AG04450 (cell line): ENCODE results near the gene BNC2. TPM values are rescaled to one million over a fixed set of nuclear protein-coding genes. Genes with fewer than 3 reads are reported as not detected.

Experiments
- CTCF ChIA-PET: fragments of 300-600, 350-600 bp; formaldehyde crosslinking; extraction: SDS; loops from one replicate; lab custom pipeline; 2022; ENCODE audit warnings: antibody characterized with exemption, inconsistent platforms; lab: Charles Lee
- POLR2A ChIA-PET: fragments of 350-600 bp; formaldehyde crosslinking; extraction: SDS; loops from one replicate; lab custom pipeline; 2021; ENCODE audit warnings: antibody characterized with exemption, inconsistent platforms; lab: Yijun Ruan, JAX
- DNase-seq: peaks from one replicate; pipeline ENCODE4 v3.0.0-alpha.2; 2011; ENCODE audit warnings: low read depth, low spot score
- H3K27ac ChIP-seq: one replicate; pipeline ENCODE4 v1.5.1; 2012; ENCODE audit warnings: low read depth, low read length, control low read depth
- H3K27me3 ChIP-seq: one replicate; pipeline ENCODE4 v1.6.0; 2012; ENCODE audit warnings: low read length; ENCODE audit not compliant: control insufficient read depth, insufficient read depth
- H3K4me3 ChIP-seq: 2 replicates; pipeline ENCODE4 v1.5.1; 2011; ENCODE audit warnings: mild to moderate bottlenecking, low read depth, low read length, control low read depth
- H3K9me3 ChIP-seq: 2 replicates; pipeline ENCODE4 v1.5.1; 2012; ENCODE audit warnings: low read length; ENCODE audit not compliant: control insufficient read depth, insufficient read depth
- polyA plus RNA-seq: library from polyadenylated mRNA; depleted of rRNA; stranded (reverse); fragments of >200 nt; gene quantifications from 2 replicates; pipeline ENCODE4 v1.2.3, GENCODE V29; 2011
- TF ChIP-seq, protein P1 (sequence below): IDR thresholded peaks from 2 replicates; pipeline ENCODE4 v1.5.1; 2011; ENCODE audit warnings: low read depth, low read length, control low read depth, inconsistent platforms

The BNC2 gene
- polyA plus RNA-seq, 1 experiment: 49.0 TPM

- TF ChIP-seq, protein P1, sequence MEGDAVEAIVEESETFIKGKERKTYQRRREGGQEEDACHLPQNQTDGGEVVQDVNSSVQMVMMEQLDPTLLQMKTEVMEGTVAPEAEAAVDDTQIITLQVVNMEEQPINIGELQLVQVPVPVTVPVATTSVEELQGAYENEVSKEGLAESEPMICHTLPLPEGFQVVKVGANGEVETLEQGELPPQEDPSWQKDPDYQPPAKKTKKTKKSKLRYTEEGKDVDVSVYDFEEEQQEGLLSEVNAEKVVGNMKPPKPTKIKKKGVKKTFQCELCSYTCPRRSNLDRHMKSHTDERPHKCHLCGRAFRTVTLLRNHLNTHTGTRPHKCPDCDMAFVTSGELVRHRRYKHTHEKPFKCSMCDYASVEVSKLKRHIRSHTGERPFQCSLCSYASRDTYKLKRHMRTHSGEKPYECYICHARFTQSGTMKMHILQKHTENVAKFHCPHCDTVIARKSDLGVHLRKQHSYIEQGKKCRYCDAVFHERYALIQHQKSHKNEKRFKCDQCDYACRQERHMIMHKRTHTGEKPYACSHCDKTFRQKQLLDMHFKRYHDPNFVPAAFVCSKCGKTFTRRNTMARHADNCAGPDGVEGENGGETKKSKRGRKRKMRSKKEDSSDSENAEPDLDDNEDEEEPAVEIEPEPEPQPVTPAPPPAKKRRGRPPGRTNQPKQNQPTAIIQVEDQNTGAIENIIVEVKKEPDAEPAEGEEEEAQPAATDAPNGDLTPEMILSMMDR: no peak
- no peak overlapping the region for H3K4me3 ChIP-seq
- ChIA-PET POLR2A (no interaction called here), CTCF (no interaction called here)
- H3K27me3 ChIP-seq: no peaks in the 10 kb centered on the region
- H3K9me3 ChIP-seq: no peaks in the 10 kb centered on the region
- no peak overlapping the region for H3K27ac ChIP-seq
- no peak for DNase-seq
These were observed 334.9 kb downstream of the BNC2 start for GRCh38 chr9:16535555-16535954.

DNA sequence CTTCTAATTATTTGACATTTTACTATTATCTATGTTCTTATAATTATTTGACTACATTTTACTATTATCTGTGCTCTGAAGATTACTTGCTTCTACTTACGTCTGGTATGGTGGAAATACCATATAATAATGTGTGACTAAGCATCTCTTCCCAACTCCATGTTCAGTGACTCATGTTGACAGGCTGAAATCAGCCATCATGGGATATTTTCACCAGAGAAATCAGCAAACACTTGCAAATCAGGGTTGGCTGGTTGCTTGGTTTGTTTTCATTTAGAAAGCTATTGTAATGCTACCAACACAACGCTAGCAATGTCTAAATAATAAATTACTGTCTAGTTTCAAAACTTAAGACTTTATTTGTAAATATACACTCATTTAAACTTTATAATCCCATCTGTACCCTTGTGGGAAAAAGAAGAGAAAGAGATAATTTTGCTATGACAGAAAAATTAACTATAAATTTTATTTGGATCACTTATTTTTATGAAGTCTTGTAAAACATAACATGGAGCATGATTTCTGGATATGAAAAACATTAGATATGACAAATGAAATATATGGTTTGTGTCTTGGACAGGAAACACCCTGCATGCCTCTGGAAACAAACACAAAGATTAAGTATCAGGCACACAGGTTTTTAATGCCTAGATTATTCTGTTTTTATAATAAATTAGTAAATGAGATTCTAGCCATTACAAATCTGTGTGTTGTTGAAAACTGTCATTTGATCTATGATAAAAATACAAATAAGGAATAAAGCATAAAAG lies 337.6 kb downstream of the BNC2 start:
- peak; percentile 49 for DNase-seq
- ChIA-PET POLR2A (interaction anchor here (1.2 kb wide), 1 partner anchor 11 kb away, joined by 5 read pairs; no protein-coding TSS in a partner anchor), CTCF (no interaction called here)
- Histone ChIP-seq H3K27ac (no peak overlapping the region), H3K27me3 (no peaks in the 10 kb centered on the region), H3K4me3 (no peak overlapping the region), H3K9me3 (no peaks in the 10 kb centered on the region)
- TF ChIP-seq, protein P1: no peak

- TF ChIP-seq, protein P1: no peak
- Histone ChIP-seq H3K27me3 (no peaks in the 10 kb centered on the region), H3K27ac (peak overlapping the region; percentile 55), H3K4me3 (no peak overlapping the region), H3K9me3 (no peaks in the 10 kb centered on the region)
- no peak for DNase-seq
- ChIA-PET CTCF (interaction anchor here (0.6 kb wide), 1 partner anchor 45 kb away, joined by 3 read pairs; no protein-coding TSS in a partner anchor), POLR2A (interaction anchor here (1.2 kb wide), 1 partner anchor 10 kb away, joined by 5 read pairs; no protein-coding TSS in a partner anchor)
These were observed 338.2 kb downstream of the BNC2 start for GRCh38 chr9:16532272-16532671.

GRCh38 chr9:16530669-16531642 lies 339.5 kb downstream of the BNC2 start:
- DNase-seq: no peak
- Histone ChIP-seq H3K27ac (peak overlapping the region; percentile 34), H3K27me3 (no peaks in the 10 kb centered on the region), H3K4me3 (no peak overlapping the region), H3K9me3 (no peaks in the 10 kb centered on the region)
- TF ChIP-seq, protein P1: no peak
- ChIA-PET POLR2A (interaction anchor here (1.0 kb wide), 1 partner anchor 15 kb away, joined by 4 read pairs; no protein-coding TSS in a partner anchor), CTCF (interaction anchor here (0.7 kb wide), 2 partner anchors 16 to 48 kb away, joined by 3 to 4 read pairs; no protein-coding TSS in a partner anchor)
